Stomach smooth muscle (tissue), 2 donors: ENCODE results near the gene SRCAP.
A peak's percentile ranks its signal among the peaks of the same experiment; 100 is the strongest.

Experiments
- H3K27ac ChIP-seq: one replicate; pipeline ENCODE4 v1.7.0; 2013; ENCODE audit warnings: mild to moderate bottlenecking, low read length, inconsistent platforms
- H3K27me3 ChIP-seq, 2 donors: one replicate each; pipeline ENCODE4 v1.7.0; 2013; ENCODE audit warnings: low read length in 2 of 2; ENCODE audit not compliant: insufficient read depth in 2 of 2, control insufficient read depth in 1 of 2
- H3K36me3 ChIP-seq, 2 donors: one replicate each; pipeline ENCODE4 v1.7.0; 2013; ENCODE audit warnings: low read length in 2 of 2; ENCODE audit not compliant: control insufficient read depth in 2 of 2, insufficient read depth in 2 of 2
- H3K4me1 ChIP-seq: one replicate; pipeline ENCODE4 v1.7.0; 2013; ENCODE audit warnings: low read length; ENCODE audit not compliant: control insufficient read depth, insufficient read depth
- H3K4me3 ChIP-seq, 2 donors: one replicate each; pipeline ENCODE4 v1.7.0; 2013; ENCODE audit warnings: low read length in 2 of 2
- H3K9ac ChIP-seq, 2 donors: one replicate each; pipeline ENCODE4 v1.7.0; 2013; ENCODE audit warnings: low read length in 2 of 2, mild to moderate bottlenecking in 1 of 2
- H3K9me3 ChIP-seq, 2 donors: one replicate each; pipeline ENCODE4 v1.7.0; 2013; ENCODE audit warnings: low read length in 2 of 2; ENCODE audit not compliant: control insufficient read depth in 2 of 2
- donor health status: healthy.
- donor health status: Pancreatic carcinoma.

Gene SRCAP

GRCh38 chr16:30656974-30657865, 41.8 kb upstream of the SRCAP start:
- Histone ChIP-seq H3K36me3 (peaks cover 42 to 44% of the 10 kb centered on the region in 2 donors), H3K27ac (peak overlapping the region; percentile 85), H3K27me3 (no peaks in the 10 kb centered on the region), H3K4me1 (peaks cover 51% of the 10 kb centered on the region), H3K9me3 (no peaks in the 10 kb centered on the region), H3K9ac (peak overlapping the region; percentile 61 to 79), H3K4me3 (peak overlapping the region; percentile 73 to 80)

DNA sequence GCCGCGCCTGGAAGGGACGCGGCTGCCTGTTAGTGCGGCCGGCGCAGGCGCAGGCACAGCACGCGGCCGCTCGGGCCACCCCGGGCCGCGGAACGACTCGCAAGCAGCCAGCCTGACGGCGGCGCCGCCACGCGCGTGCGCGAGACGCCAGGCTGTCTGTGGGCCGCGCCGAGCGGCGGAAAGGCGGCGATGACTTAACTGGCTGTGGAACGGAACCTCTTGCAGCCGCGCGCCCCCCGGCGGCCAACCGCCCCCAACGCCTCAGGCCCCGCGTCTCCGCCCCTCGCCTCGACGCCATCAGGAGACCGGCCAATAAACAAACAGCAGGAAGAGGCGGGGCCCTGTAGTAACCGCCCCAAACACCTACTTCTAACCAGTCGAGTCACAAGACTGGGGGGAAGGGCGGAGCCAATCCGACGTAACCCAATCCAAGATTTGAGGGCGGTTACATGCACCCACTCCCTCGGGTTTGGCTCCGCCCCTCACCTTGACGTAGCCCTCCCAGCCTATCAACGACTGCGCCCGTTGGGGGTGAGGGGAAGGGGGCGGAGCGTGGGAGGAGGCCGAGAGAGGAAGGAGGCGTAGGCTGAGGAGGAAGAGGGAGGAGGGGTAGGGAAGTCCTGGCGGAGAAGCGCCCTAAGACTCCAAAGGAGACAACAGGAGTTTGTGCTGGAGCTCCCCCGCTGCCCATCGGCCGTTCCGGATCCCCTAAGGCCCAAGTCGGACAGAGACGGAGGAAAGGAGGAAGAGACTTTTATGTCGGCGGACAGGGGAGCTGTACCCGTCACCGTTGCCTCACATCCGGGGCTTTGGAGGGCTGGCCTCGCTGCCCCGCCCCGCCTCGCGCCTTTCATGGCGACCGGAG, 40.9 kb upstream of the SRCAP start, which contains the start of gene FBRS:
Gene FBRS (plus strand): TSS at position 566 of the 865 bp plus-strand sequence. CDS start 1,088 bp downstream, outside the sequence.
- Histone ChIP-seq H3K4me3 (peak within 1 kb of the TSS; percentile 88 to 96), H3K9ac (peak within 1 kb of the TSS; percentile 98 to 100), H3K9me3 (no peaks in the 10 kb centered on the region), H3K27ac (peak within 1 kb of the TSS; percentile 99), H3K36me3 (peaks cover 42 to 44% of the 10 kb centered on the region in 2 donors), H3K4me1 (peaks cover 47% of the 10 kb centered on the region), H3K27me3 (no peaks in the 10 kb centered on the region)

DNA sequence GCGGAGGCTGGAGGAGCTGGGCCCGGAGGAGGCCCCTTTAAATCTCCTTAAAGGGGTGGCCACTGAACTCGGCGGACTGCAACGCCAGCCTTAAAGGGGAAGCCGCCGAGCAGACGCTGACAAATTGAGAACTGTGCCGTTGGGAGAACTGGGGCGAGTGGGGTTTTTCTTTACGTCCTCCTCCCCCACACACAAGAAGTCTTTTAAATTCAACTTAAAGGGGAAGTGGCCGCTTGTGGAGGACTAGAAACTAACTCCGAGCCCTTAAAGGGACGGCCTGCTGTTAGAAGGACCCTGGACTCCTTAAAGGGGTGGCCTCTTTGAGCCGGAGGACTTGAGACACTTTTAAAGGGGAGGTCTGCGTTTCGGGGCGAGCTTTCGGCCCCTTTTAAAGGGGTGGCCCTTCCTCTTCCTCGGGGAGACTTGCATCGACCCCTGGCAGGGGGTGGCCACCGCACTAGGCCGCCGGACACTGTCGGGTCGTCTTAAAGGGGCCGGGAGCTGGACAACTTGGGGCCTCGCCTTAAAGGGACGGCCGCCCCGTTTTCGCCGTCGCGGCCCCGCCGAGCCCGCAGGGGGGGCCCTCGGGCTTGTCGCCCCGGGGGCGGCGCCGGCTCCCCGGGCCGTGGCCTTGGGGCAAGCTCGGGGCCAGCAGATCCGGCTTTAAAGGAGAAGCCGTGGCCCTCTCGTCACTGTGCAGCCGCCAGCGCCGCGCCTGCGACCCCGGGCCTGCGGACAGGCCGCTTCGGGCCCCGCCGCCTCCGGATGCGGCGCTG, 40.1 kb upstream of the SRCAP start:
- Histone ChIP-seq H3K4me1 (peaks cover 48% of the 10 kb centered on the region), H3K36me3 (peaks cover 43 to 47% of the 10 kb centered on the region in 2 donors), H3K9me3 (no peaks in the 10 kb centered on the region), H3K27me3 (no peaks in the 10 kb centered on the region), H3K9ac (peak overlapping the region; percentile 98 to 100), H3K27ac (peak overlapping the region; percentile 99), H3K4me3 (peak overlapping the region; percentile 88 to 96)

- Histone ChIP-seq H3K36me3 (peaks cover 39 to 40% of the 10 kb centered on the region in 2 donors), H3K4me3 (peak overlapping the region; percentile 88 to 96), H3K9me3 (no peaks in the 10 kb centered on the region), H3K4me1 (peaks cover 48% of the 10 kb centered on the region), H3K27ac (peak overlapping the region; percentile 99), H3K9ac (peak overlapping the region; percentile 98 to 100), H3K27me3 (no peaks in the 10 kb centered on the region)
These were observed 39.2 kb upstream of the SRCAP start for GRCh38 chr16:30659507-30660423.

DNA sequence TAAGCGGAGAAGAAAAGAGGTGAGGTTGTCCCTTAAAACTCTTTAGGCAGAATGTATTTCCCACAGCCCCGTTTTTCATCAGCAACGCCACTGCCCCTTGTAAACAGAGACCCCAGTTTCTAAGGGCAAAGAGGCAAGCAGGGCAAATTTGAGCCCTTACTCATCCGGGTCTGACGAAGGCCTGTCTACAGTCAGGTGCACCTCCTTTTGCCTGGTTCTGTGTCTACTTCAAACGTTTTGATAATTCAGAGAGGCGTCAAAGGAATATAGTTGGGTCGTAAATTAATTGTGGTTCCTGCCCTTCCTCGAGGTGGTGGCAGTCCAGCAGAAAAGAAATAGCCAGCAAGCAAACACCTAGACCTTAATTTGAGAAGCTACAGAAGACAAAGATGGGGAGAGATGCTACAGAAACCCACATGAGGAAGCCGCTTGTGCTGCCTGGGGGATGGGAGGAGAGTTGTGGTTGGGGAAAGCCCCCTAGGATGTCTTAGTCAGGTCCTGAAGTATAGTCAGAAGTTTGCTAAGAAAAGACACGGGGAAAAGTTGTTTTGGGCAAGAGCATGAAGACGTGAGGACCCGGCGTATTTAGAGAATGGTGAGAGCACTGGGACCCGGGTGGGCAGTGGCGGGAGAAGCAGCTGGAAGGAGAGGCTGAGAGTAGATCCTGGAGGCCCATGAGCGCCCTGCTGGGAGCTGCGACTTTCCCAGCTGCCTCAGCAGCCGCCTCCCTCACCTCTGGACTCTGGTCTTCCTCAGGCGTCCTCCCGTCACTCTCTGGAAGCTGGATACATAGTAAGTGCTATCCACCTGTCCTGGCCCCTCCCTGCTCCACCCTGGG, 38.3 kb upstream of the SRCAP start:
- Histone ChIP-seq H3K4me3 (peak overlapping the region; percentile 75 to 96), H3K9me3 (no peaks in the 10 kb centered on the region), H3K36me3 (peaks cover 36 to 40% of the 10 kb centered on the region in 2 donors), H3K4me1 (peaks cover 48% of the 10 kb centered on the region), H3K27ac (peak overlapping the region; percentile 76), H3K27me3 (no peaks in the 10 kb centered on the region), H3K9ac (peak overlapping the region; percentile 94 to 98)

GRCh38 chr16:30662449-30662848, 36.5 kb upstream of the SRCAP start:
- H3K4me1 ChIP-seq, result peaks cover 39% of the 10 kb centered on the region
- no peak overlapping the region for H3K4me3 ChIP-seq
- H3K36me3 ChIP-seq, result peaks cover 41 to 50% of the 10 kb centered on the region in 2 donors
- H3K9me3 ChIP-seq, result no peaks in the 10 kb centered on the region
- no peak overlapping the region for H3K27ac ChIP-seq
- H3K27me3 ChIP-seq, result no peaks in the 10 kb centered on the region
- no peak overlapping the region for H3K9ac ChIP-seq

DNA sequence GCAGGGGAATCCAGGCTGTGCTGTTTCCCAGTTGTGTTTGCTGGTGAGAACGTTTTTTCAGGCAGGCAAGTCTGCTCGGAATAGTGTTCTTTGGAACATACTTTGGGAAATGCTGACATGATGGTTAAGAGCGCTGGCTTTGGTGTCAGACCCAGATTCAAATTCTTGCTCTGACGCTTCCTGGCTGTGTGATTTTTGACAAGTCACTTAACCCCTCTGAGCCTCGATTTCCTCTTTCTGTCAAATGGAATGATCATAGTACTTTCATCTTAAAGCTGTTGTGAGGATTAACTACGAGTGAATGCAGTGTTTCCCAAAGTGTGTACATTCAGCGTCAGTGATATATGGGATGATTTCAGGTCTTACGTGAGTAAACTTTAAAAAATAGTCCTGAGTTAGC, 35.9 kb upstream of the SRCAP start:
- Histone ChIP-seq H3K27ac (no peak overlapping the region), H3K9me3 (no peaks in the 10 kb centered on the region), H3K27me3 (no peaks in the 10 kb centered on the region), H3K36me3 (peaks cover 47 to 56% of the 10 kb centered on the region in 2 donors), H3K4me1 (peaks cover 39% of the 10 kb centered on the region), H3K9ac (peak overlapping the region in 1 of 2 donors; percentile 0), H3K4me3 (no peak overlapping the region)

DNA sequence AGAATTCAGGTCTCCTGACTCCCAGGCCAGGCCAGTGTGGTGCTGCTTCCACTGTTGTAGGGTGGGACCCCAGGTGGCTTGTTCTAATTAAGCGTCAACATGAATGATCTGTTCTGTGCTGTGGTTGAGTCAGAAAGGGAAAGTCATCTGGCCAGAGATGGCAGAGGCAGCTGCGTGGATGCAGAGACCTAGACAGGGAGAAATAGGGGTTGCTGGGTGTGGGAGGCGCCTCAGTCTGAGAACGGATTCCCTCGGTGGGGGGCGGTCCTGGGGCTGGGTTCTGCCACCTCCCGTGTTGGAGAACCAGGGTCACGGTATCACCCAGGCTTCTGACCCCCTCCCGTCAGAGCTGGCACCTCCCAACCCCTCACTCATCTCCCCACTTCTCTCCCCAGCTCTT, 35.2 kb upstream of the SRCAP start:
- H3K9ac ChIP-seq, result no peak overlapping the region

GRCh38 chr16:30664616-30665109, 34.3 kb upstream of the SRCAP start:
- Histone ChIP-seq H3K4me1 (peaks cover 38% of the 10 kb centered on the region), H3K27me3 (no peaks in the 10 kb centered on the region), H3K4me3 (no peak overlapping the region), H3K9ac (no peak overlapping the region), H3K27ac (no peak overlapping the region), H3K9me3 (no peaks in the 10 kb centered on the region), H3K36me3 (peaks cover 52 to 58% of the 10 kb centered on the region in 2 donors)

More for the DNA sequence above, 35.2 kb upstream of the SRCAP start:
- H3K27ac ChIP-seq, result no peak overlapping the region
- no peak overlapping the region for H3K4me3 ChIP-seq
- peaks cover 51 to 56% of the 10 kb centered on the region in 2 donors for H3K36me3 ChIP-seq
- no peaks in the 10 kb centered on the region for H3K9me3 ChIP-seq
- H3K27me3 ChIP-seq, result no peaks in the 10 kb centered on the region
- H3K4me1 ChIP-seq, result peaks cover 39% of the 10 kb centered on the region
